ENCODE results near the gene MYRIP.

Gene MYRIP

DNA sequence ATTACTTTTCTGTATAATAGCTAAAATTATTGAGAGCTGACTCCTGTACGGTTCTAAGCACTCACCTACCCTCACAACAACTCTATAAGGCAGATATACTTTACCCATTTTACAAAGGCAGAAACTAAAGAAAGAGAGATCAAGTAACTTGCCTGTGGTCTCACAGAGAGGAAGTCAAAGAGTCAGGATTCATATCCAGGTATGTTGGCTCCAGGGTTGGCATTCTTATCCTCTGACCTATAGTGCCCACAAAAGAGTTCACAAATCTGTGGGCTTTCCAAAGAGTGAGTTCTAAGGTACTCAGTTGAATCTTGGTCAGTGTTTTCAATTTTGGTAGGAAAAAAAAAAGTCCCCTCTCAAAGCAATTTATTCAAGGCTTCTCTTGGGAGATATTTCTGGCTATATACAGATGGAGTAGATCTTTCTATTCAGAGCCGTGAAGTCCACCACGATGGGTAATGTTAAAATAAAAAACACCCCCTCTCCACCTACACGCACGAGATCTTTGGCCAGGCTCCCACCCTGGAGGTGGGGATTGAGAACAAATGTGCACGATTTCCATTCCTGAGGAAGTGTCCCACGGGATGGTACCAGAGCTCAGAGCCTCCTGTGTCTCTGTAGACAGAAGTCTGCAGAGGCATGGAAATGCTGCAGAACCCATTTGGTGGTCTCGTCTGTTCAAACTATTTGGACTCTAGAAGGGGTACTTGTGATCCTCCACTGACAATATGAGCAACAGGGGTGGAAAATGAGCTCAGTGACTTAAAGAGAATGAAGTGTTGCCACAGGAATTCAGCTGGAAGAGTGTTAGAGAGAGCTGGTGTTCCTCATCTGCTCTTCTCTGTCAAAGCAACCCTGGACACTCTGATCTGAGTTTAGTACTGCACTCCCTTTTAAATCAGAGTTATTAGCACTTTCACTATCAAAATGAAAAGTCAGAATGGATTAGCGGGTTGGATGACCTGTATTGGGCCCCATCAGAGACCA lies 288.0 kb downstream of the MYRIP start:
- Histone ChIP-seq H3K27ac (ENCODE audit: low read depth, low read length, severe bottlenecking) (no peak overlapping the region), H3K4me3 (ENCODE audit: extremely low read depth, insufficient read depth, low read length, poor library complexity, severe bottlenecking) (no peak overlapping the region), H3K9me3 (ENCODE audit: control insufficient read depth, low read length) (no peaks in the 10 kb centered on the region), H3K36me3 (ENCODE audit: control insufficient read depth, insufficient read depth, low read length) (no peaks in the 10 kb centered on the region), H3K4me1 (ENCODE audit: control insufficient read depth, insufficient read depth, low read length, poor library complexity, severe bottlenecking) (no peaks in the 10 kb centered on the region)
- WGBS, 2 experiments (ENCODE audit: insufficient coverage in 2 of 2), result 81 to 97% methylated on average over 2 to 4 of the region's 9 CpGs

DNA sequence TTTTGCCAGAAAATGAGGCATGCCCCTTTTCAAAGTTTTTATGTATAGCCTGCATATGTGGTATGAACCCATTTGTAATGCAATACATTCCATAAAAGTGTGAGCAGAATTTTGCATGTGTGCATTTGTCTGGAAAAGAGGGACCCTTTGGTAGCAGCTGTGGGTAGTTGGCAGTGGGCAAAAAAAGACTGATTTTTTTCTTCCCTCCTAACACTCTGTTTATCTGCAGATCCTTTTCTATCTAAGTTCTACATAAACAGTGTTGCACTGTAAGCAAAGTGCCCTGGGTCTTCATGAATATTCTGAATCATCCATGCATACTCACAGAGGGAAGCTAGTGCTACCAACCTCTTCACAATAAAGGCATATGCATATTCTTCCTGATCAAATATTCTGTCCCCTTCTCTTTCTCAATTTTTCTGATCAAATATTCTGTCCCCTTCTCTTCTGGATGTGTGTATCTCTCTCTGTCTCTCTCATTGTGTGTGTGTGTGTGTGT lies 288.9 kb downstream of the MYRIP start:
- H3K4me3 ChIP-seq (ENCODE audit: extremely low read depth, insufficient read depth, low read length, poor library complexity, severe bottlenecking), result no peak overlapping the region
- no peaks in the 10 kb centered on the region for H3K4me1 ChIP-seq (ENCODE audit: control insufficient read depth, insufficient read depth, low read length, poor library complexity, severe bottlenecking)
- H3K27ac ChIP-seq (ENCODE audit: low read depth, low read length, severe bottlenecking), result no peak overlapping the region
- H3K36me3 ChIP-seq (ENCODE audit: control insufficient read depth, insufficient read depth, low read length), result no peaks in the 10 kb centered on the region
- H3K9me3 ChIP-seq (ENCODE audit: control insufficient read depth, low read length), result no peaks in the 10 kb centered on the region

DNA sequence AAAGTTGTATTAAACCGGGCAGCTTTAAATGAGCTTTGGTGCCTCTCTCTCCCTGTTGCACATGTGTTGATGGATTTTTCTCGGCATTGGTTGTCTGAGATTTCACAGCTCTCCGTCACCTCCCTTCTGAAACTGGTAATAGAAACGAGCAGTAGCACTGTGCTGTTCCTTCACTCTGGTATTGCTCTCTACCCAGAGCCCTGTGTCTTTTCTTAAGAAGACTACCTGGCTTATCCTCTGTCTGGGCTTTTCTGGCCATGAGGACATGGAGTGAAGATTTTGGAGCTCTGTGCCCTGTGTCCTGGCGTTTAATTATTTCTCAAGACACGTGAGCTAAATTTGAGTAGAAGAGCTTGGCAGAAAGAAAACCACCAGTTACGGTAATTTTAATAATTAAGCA lies 290.5 kb downstream of the MYRIP start:
- H3K4me1 ChIP-seq (ENCODE audit: control insufficient read depth, insufficient read depth, low read length, poor library complexity, severe bottlenecking), result no peaks in the 10 kb centered on the region
- H3K27ac ChIP-seq (ENCODE audit: low read depth, low read length, severe bottlenecking), result no peak overlapping the region
- 91 to 100% methylated on average over 1 to 3 of the region's 7 CpGs for WGBS, 2 experiments (ENCODE audit: insufficient coverage in 2 of 2)
- H3K9me3 ChIP-seq (ENCODE audit: control insufficient read depth, low read length), result no peaks in the 10 kb centered on the region
- no peak overlapping the region for H3K4me3 ChIP-seq (ENCODE audit: extremely low read depth, insufficient read depth, low read length, poor library complexity, severe bottlenecking)
- H3K36me3 ChIP-seq (ENCODE audit: control insufficient read depth, insufficient read depth, low read length), result no peaks in the 10 kb centered on the region

DNA sequence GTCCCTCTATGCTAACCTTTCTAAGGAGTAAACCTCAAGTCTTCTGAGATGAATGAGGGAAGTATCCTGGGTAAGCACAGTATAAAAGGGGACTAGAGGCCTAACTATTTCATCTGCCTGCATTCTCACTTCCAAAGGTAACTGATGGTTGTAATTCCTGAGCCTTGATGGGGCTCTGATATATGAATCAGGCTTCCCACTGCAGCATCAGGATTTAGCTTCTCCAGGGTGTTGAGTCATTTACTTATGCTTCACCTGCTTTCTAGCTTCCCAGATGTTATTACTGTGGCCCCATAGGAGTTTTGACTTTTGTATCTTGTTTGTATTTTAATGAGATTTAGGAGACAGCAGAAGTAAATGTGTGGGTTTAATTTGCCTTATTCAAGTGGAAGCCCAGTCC lies 292.8 kb downstream of the MYRIP start:
- Histone ChIP-seq H3K4me1 (ENCODE audit: control insufficient read depth, insufficient read depth, low read length, poor library complexity, severe bottlenecking) (no peaks in the 10 kb centered on the region), H3K36me3 (ENCODE audit: control insufficient read depth, insufficient read depth, low read length) (no peaks in the 10 kb centered on the region), H3K27ac (ENCODE audit: low read depth, low read length, severe bottlenecking) (no peak overlapping the region), H3K9me3 (ENCODE audit: control insufficient read depth, low read length) (no peaks in the 10 kb centered on the region), H3K4me3 (ENCODE audit: extremely low read depth, insufficient read depth, low read length, poor library complexity, severe bottlenecking) (no peak overlapping the region)

DNA sequence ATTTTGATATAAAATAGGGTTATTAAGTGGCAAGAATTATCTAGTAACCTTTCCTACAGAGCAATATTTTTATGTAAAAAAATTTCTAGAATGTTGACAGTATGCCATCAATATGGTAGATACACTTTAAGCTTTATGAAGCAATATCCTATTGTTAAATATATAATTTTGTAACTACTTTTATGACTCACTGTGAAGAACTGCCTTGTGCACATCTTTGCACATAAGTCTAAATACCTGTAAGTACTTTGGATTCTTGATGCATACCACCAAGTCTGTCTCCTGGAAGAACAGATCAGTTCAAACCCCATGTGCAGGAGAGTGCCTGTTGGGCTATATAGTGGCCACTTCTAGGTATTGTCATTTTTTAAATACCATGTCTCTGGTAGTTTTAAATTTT lies 294.4 kb downstream of the MYRIP start:
- Histone ChIP-seq H3K9me3 (ENCODE audit: control insufficient read depth, low read length) (no peaks in the 10 kb centered on the region), H3K4me3 (ENCODE audit: extremely low read depth, insufficient read depth, low read length, poor library complexity, severe bottlenecking) (no peak overlapping the region), H3K4me1 (ENCODE audit: control insufficient read depth, insufficient read depth, low read length, poor library complexity, severe bottlenecking) (no peaks in the 10 kb centered on the region), H3K36me3 (ENCODE audit: control insufficient read depth, insufficient read depth, low read length) (no peaks in the 10 kb centered on the region), H3K27ac (ENCODE audit: low read depth, low read length, severe bottlenecking) (no peak overlapping the region)

DNA sequence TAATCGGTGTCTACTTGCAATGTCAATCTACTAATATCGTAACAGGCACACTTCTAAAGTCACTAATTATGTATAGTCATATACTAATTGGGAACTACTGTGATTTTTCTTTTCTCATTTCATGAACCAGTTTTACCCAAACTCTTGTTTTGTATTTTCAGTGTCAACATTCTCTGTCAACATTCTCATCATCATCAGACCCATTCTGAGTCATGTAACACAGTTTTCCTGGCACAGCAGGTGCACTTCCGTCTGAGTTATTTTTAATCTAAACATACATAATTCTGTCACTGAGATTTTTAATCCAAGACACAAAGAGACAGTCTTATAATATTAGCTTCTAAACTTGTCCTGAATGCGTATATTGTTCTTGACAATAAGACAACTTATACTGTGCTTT lies 295.0 kb downstream of the MYRIP start:
- Histone ChIP-seq H3K27ac (ENCODE audit: low read depth, low read length, severe bottlenecking) (no peak overlapping the region), H3K36me3 (ENCODE audit: control insufficient read depth, insufficient read depth, low read length) (no peaks in the 10 kb centered on the region), H3K4me3 (ENCODE audit: extremely low read depth, insufficient read depth, low read length, poor library complexity, severe bottlenecking) (no peak overlapping the region), H3K9me3 (ENCODE audit: control insufficient read depth, low read length) (no peaks in the 10 kb centered on the region), H3K4me1 (ENCODE audit: control insufficient read depth, insufficient read depth, low read length, poor library complexity, severe bottlenecking) (no peaks in the 10 kb centered on the region)
- WGBS, 2 experiments (ENCODE audit: insufficient coverage in 2 of 2), result 71 to 100% methylated on average over 1 of the region's 4 CpGs

DNA sequence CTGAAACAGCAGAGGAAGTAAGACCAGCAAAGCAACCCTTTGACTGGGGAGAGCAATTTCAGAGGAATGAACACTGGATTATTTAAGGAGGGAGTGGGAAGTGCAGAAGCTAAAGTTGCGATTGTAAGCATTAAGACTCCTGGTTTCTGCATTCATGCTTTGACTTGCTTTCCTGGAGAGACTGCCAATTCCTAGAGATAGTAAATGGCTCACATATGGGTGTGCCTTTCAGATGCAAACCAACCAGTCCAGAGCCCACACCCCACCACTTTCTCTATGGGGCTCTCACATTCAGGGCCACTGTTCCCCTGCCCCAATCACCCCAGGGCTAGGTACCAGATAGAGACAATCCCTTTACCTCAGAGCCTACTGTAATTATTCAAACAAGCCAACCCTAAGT lies 299.2 kb downstream of the MYRIP start:
- WGBS, 2 experiments (ENCODE audit: insufficient coverage in 2 of 2), result 71 to 100% methylated on average over 1 of the region's 1 CpG
- Histone ChIP-seq H3K9me3 (ENCODE audit: control insufficient read depth, low read length) (no peaks in the 10 kb centered on the region), H3K4me3 (ENCODE audit: extremely low read depth, insufficient read depth, low read length, poor library complexity, severe bottlenecking) (no peak overlapping the region), H3K27ac (ENCODE audit: low read depth, low read length, severe bottlenecking) (no peak overlapping the region), H3K4me1 (ENCODE audit: control insufficient read depth, insufficient read depth, low read length, poor library complexity, severe bottlenecking) (no peaks in the 10 kb centered on the region), H3K36me3 (ENCODE audit: control insufficient read depth, insufficient read depth, low read length) (no peaks in the 10 kb centered on the region)

DNA sequence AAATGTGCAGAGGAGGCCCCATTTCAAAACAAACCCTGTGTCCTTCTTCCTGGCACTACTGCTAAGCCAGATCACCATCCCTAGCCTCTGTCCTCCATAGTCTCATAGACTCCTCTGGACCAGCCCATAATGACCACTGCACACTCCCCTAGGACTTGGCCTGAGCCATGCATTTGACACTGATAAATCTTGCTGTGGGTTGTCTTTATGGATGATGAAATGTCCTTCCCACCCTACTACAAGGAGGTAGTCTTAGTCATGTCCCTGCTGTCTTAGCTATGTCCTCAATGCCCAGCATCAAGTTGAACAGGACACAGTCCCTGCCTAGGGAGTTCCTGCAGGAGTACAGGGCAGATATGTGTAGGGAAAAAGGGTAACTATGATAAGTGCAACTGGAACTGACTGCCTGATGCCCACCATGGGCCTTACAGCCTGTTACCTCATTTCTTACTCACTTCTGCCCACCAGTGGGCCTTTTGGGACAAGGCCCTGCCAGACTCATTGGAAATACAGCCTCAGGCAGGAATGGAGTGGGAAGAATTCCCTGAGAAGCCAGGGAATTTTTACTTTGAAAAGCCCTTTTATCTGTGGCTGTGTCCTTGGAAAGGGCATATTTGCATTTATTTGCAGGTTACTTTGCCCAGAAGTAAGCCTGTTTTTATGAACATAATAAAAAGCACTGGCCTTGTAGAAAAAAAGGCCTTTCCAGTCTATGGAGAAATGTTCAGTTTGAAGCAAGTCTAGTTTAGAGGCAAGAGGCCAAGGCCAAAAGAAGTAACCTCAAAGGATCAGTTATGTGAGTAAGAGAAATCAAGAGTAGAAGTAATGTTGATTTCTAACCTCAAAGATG lies 300.5 kb downstream of the MYRIP start:
- Histone ChIP-seq H3K9me3 (ENCODE audit: control insufficient read depth, low read length) (no peaks in the 10 kb centered on the region), H3K4me3 (ENCODE audit: extremely low read depth, insufficient read depth, low read length, poor library complexity, severe bottlenecking) (no peak overlapping the region), H3K36me3 (ENCODE audit: control insufficient read depth, insufficient read depth, low read length) (no peaks in the 10 kb centered on the region), H3K27ac (ENCODE audit: low read depth, low read length, severe bottlenecking) (no peak overlapping the region), H3K4me1 (ENCODE audit: control insufficient read depth, insufficient read depth, low read length, poor library complexity, severe bottlenecking) (no peaks in the 10 kb centered on the region)

DNA sequence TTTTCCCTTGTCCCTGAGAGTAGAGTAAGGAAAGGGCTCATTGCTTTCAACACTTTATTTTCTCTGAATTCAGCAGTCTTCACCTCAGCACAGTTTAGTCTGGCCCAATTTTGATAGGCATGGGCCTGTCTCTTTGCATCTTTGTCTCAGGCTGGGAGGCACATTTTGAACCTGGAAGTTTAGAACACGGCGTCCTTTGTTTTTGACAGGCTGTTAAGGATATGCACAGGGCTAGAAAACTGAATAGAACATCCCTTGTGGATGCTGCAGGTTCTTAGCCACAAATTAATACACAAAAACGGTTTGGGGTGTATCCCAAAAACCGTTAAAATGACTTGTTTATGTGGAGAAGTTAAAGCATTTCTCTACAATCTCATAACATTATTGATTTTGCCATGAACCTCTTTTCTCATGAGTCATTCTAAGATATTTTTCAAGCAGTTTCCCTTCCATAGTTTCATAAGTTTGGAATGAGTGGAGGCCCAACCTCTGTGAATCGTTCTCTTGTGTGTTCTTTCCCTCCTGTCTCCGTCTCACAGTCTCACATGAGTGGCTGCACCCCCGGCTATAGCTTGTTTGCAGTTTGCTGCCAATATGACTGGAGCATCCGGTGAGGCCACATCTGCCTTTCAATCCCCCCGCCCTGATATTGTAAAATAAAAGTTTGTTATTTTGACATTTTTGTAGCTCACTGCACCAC lies 307.2 kb downstream of the MYRIP start:
- no peak overlapping the region for H3K4me3 ChIP-seq (ENCODE audit: extremely low read depth, insufficient read depth, low read length, poor library complexity, severe bottlenecking)
- H3K9me3 ChIP-seq (ENCODE audit: control insufficient read depth, low read length), result no peaks in the 10 kb centered on the region
- no peaks in the 10 kb centered on the region for H3K4me1 ChIP-seq (ENCODE audit: control insufficient read depth, insufficient read depth, low read length, poor library complexity, severe bottlenecking)
- H3K36me3 ChIP-seq (ENCODE audit: control insufficient read depth, insufficient read depth, low read length), result no peaks in the 10 kb centered on the region
- no peak overlapping the region for H3K27ac ChIP-seq (ENCODE audit: low read depth, low read length, severe bottlenecking)
- 94 to 100% methylated on average over 3 of the region's 9 CpGs for WGBS, 2 experiments (ENCODE audit: insufficient coverage in 2 of 2)

DNA sequence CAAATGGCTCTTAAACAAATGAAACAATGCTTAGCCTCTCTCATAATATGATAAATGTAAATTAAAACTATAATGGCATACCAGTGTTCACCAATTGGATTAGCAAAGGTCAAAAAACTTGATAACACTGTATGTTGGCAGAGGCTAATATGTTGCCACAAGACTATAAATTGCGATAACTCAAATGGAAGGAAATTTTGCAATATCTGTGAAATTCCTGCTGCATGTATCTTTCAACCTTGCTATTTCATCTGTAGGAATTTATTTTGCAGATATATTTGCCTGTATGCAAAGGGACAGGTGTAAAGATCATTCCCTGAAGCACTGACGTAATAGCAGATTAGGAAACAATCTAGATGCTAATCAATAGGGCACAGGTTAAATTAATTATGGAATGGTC lies 308.7 kb downstream of the MYRIP start:
- no peaks in the 10 kb centered on the region for H3K9me3 ChIP-seq (ENCODE audit: control insufficient read depth, low read length)
- H3K4me1 ChIP-seq (ENCODE audit: control insufficient read depth, insufficient read depth, low read length, poor library complexity, severe bottlenecking), result no peaks in the 10 kb centered on the region
- H3K27ac ChIP-seq (ENCODE audit: low read depth, low read length, severe bottlenecking), result no peak overlapping the region
- no peak overlapping the region for H3K4me3 ChIP-seq (ENCODE audit: extremely low read depth, insufficient read depth, low read length, poor library complexity, severe bottlenecking)
- no peaks in the 10 kb centered on the region for H3K36me3 ChIP-seq (ENCODE audit: control insufficient read depth, insufficient read depth, low read length)
- 100% methylated on average over 1 of the region's 2 CpGs; no CpG with 5 or more reads in 1 of the 2 experiments for WGBS, 2 experiments (ENCODE audit: insufficient coverage in 2 of 2)

All from mesodermal cell (in vitro differentiated cells).